SK-N-SH (cell line): Measurements from ENCODE around the gene WWOX. TPM values are rescaled to one million over a fixed set of nuclear protein-coding genes. Genes with fewer than 3 reads are reported as not detected.

Experiments used
- CTCF ChIA-PET: fragments of 300-600, 350-600 bp; formaldehyde crosslinking; extraction: SDS; loops from one replicate; lab custom pipeline; 2021; lab: Yijun Ruan, JAX
- POLR2A ChIA-PET: fragments of 350-600 bp; sonication (Branson Sonifier 250); formaldehyde crosslinking; extraction: SDS; loops from one replicate; lab custom pipeline; 2020; ENCODE audit warnings: antibody characterized with exemption, inconsistent platforms; lab: Yijun Ruan, JAX
- DNase-seq: peaks from one replicate; pipeline ENCODE4 v3.0.0; 2012
- H2AFZ ChIP-seq: fragments of 200-600 bp; sonication (generic); 2 replicates; pipeline ENCODE4 v1.8.1; 2016; ENCODE audit warnings: antibody characterized with exemption, mild to moderate bottlenecking, low read depth
- H3F3A ChIP-seq: fragments of 200-600 bp; sonication (generic); replicated peaks from 2 replicates; pipeline ENCODE3; 2016; ENCODE audit warnings: antibody characterized with exemption, mild to moderate bottlenecking; ENCODE audit not compliant: insufficient read depth
- H3K27ac ChIP-seq, 2 experiments: fragments of 200-500 bp in 1 of 2; fragments of 200-600 bp in 1 of 2; sonication (Bioruptor generic) in 1 of 2; sonication (generic), shearing (Covaris generic) in 1 of 2; 2 replicates each; pipeline versions ENCODE4 v1.5.1 to v1.6.1; 2014 to 2016; ENCODE audit warnings: low read depth in 2 of 2, inconsistent platforms in 1 of 2, low read length in 1 of 2, mild to moderate bottlenecking in 1 of 2, mixed read lengths in 1 of 2
- H3K27me3 ChIP-seq: fragments of 200-600 bp; sonication (generic), shearing (Covaris generic); 2 replicates; pipeline ENCODE4 v1.6.1; 2016; ENCODE audit warnings: mixed run types; ENCODE audit not compliant: insufficient read depth
- H3K36me3 ChIP-seq, 2 experiments: fragments of 200-500 bp in 1 of 2; fragments of 200-600 bp in 1 of 2; sonication (Bioruptor generic) in 1 of 2; sonication (generic) in 1 of 2; replicated peaks in 1 of 2; 2 replicates each; pipeline versions ENCODE3 to v1.5.1; 2014 to 2016; ENCODE audit warnings: low read length in 1 of 2, mild to moderate bottlenecking in 1 of 2; ENCODE audit not compliant: insufficient read depth in 2 of 2, control insufficient read depth in 1 of 2
- H3K4me1 ChIP-seq, 2 experiments: fragments of 200-500 bp in 1 of 2; fragments of 200-600 bp in 1 of 2; sonication (Bioruptor generic) in 1 of 2; sonication (generic), shearing (Covaris generic) in 1 of 2; 2 replicates each; pipeline versions ENCODE4 v1.5.1 to v1.6.1; 2014 to 2016; ENCODE audit warnings: low read depth in 1 of 2, low read length in 1 of 2, mixed run types in 1 of 2; ENCODE audit not compliant: insufficient read depth in 2 of 2, control insufficient read depth in 1 of 2
- H3K4me2 ChIP-seq: fragments of 200-600 bp; sonication (generic), shearing (Covaris generic); 2 replicates; pipeline ENCODE4 v1.6.1; 2017; ENCODE audit warnings: mixed run types
- H3K4me3 ChIP-seq, 2 experiments: fragments of 200-500 bp in 1 of 2; fragments of 200-600 bp in 1 of 2; sonication (Bioruptor generic) in 1 of 2; sonication (generic), shearing (Covaris generic) in 1 of 2; 2 replicates each; pipeline versions ENCODE4 v1.5.1 to v1.8.1; 2014 to 2016; ENCODE audit warnings: low read depth in 2 of 2, inconsistent platforms in 1 of 2, low read length in 1 of 2, mild to moderate bottlenecking in 1 of 2, mixed read lengths in 1 of 2, moderate library complexity in 1 of 2
- H3K79me2 ChIP-seq: fragments of 200-600 bp; sonication (generic); 2 replicates; pipeline ENCODE4 v1.8.1; 2017; ENCODE audit warnings: mild to moderate bottlenecking; ENCODE audit not compliant: insufficient read depth
- H3K9ac ChIP-seq: fragments of 200-600 bp; sonication (generic); 2 replicates; pipeline ENCODE4 v1.6.1; 2017; ENCODE audit warnings: mixed run types
- H3K9me2 ChIP-seq: fragments of 200-600 bp; sonication (generic); 2 replicates; pipeline ENCODE4 v1.6.1; 2017; ENCODE audit warnings: mixed run types
- H3K9me3 ChIP-seq: fragments of 200-600 bp; sonication (generic); 2 replicates; pipeline ENCODE4 v1.6.1; 2017; ENCODE audit warnings: mixed run types, mild to moderate bottlenecking, moderate library complexity
- H4K20me1 ChIP-seq: fragments of 200-600 bp; sonication (generic); 2 replicates; pipeline ENCODE4 v1.6.1; 2017; ENCODE audit warnings: mild to moderate bottlenecking, mixed run types; ENCODE audit not compliant: insufficient read depth
- CTCF ChIP-seq: fragments of 200-600 bp; sonication (generic); IDR thresholded peaks from 2 replicates; pipeline ENCODE4 v1.6.1; 2017; ENCODE audit warnings: antibody characterized with exemption, mild to moderate bottlenecking, moderate library complexity
- FOSL2 ChIP-seq: IDR thresholded peaks from 2 replicates; pipeline ENCODE4 v1.4.0; 2012; ENCODE audit warnings: low read depth, mild to moderate bottlenecking, moderate library complexity, borderline replicate concordance
- FOXJ3 ChIP-seq: sonication (generic); formaldehyde crosslinking; IDR thresholded peaks from 2 replicates; pipeline ENCODE4 v1.5.1; 2020; ENCODE audit warnings: mild to moderate bottlenecking, missing genetic modification reagents
- GABPA ChIP-seq: IDR thresholded peaks from 2 replicates; pipeline ENCODE4 v1.4.0; 2012; ENCODE audit warnings: low read depth, mild to moderate bottlenecking
- GATA2 ChIP-seq: sonication (generic); formaldehyde crosslinking; IDR thresholded peaks from 2 replicates; pipeline ENCODE4 v1.5.0; 2020; ENCODE audit warnings: mild to moderate bottlenecking, missing genetic modification reagents
- MEF2A ChIP-seq: IDR thresholded peaks from 2 replicates; pipeline ENCODE4 v1.4.0; 2012; ENCODE audit warnings: low read depth, borderline replicate concordance
- MXI1 ChIP-seq: IDR thresholded peaks from 2 replicates; pipeline ENCODE4 v1.6.1; 2012; ENCODE audit warnings: mild to moderate bottlenecking, low read depth, low read length, improper control_type of control experiment
- PBX3 ChIP-seq: IDR thresholded peaks from 2 replicates; pipeline ENCODE4; 2012
- RAD21 ChIP-seq: IDR thresholded peaks from 2 replicates; pipeline ENCODE4 v1.6.1; 2012; ENCODE audit warnings: mild to moderate bottlenecking, low read length
- RCOR1 ChIP-seq: fragments of 150-350 bp; IDR thresholded peaks from 2 replicates; pipeline ENCODE4 v1.6.1; 2017; ENCODE audit warnings: antibody characterized with exemption, low read length
- SIN3A ChIP-seq: IDR thresholded peaks from 2 replicates; pipeline ENCODE4 v1.6.1; 2012; ENCODE audit warnings: low read depth, mild to moderate bottlenecking, low read length, moderate library complexity, borderline replicate concordance
- SMC3 ChIP-seq: IDR thresholded peaks from 2 replicates; pipeline ENCODE4 v1.6.1; 2012; ENCODE audit warnings: low read depth, low read length, improper control_type of control experiment
- TCF12 ChIP-seq: IDR thresholded peaks from 2 replicates; pipeline ENCODE4 v1.4.0; 2012
- TEAD4 ChIP-seq: IDR thresholded peaks from 2 replicates; pipeline ENCODE4 v1.4.0; 2012; ENCODE audit warnings: mild to moderate bottlenecking, borderline replicate concordance; ENCODE audit not compliant: insufficient read depth
- USF1 ChIP-seq: IDR thresholded peaks from 2 replicates; pipeline ENCODE4 v1.4.0; 2012; ENCODE audit warnings: low read depth, borderline replicate concordance
- USF2 ChIP-seq: fragments of 150-350 bp; IDR thresholded peaks from 2 replicates; pipeline ENCODE4 v1.6.1; 2017; ENCODE audit warnings: antibody characterized with exemption, low read length, low read depth, borderline replicate concordance
- ZBTB33 ChIP-seq: IDR thresholded peaks from 2 replicates; pipeline ENCODE4 v1.4.0; 2012; ENCODE audit warnings: low read depth, borderline replicate concordance
- WGBS: methylation state at CpG from one replicate; pipeline ENCODE4 v1.1.6; 2017; ENCODE audit warnings: low lambda C conversion rate; 5-methylcytosine and 5-hydroxymethylcytosine counted together
- polyA plus RNA-seq, 3 experiments: library from polyadenylated mRNA; depleted of rRNA; stranded (reverse); fragments of >200 nt; gene quantifications; 2 replicates each; pipeline ENCODE4 v1.2.3, GENCODE V29; 2012

WWOX gene
- polyA plus RNA-seq, 1 of the 3 experiments (the other 2 are of a cell fraction): 10.8 TPM

- TF ChIP-seq CTCF (no peak), PBX3 (no peak), SIN3A (no peak), SMC3 (no peak), RCOR1 (no peak), MXI1 (no peak)
Measured at GRCh38 chr16:78249056-78249455, 149.6 kb downstream of the WWOX start (continued).

- CTCF ChIA-PET: no interaction called here
- 79% methylated on average over 3 of the region's 3 CpGs for WGBS
- Histone ChIP-seq H3K9ac (no peak overlapping the region), H3K9me3 (no peaks in the 10 kb centered on the region), H4K20me1 (no peaks in the 10 kb centered on the region), H3K79me2 (no peaks in the 10 kb centered on the region), H3K4me1 (no peaks in the 10 kb centered on the region), H3K4me2 (no peak overlapping the region), H3K36me3 (no peaks in the 10 kb centered on the region), H3F3A (no peaks in the 10 kb centered on the region), H2AFZ (no peak overlapping the region), H3K9me2 (no peaks in the 10 kb centered on the region), H3K27me3 (no peaks in the 10 kb centered on the region), H3K27ac (no peak overlapping the region), H3K4me3 (no peak overlapping the region)
- DNase-seq: no peak
- POLR2A ChIA-PET: no interaction called here
- TF ChIP-seq RAD21 (no peak), TCF12 (no peak), PBX3 (no peak), FOSL2 (no peak), GATA2 (CRISPR knock-in tag) (no peak), FOXJ3 (CRISPR knock-in tag) (no peak), TEAD4 (no peak), GABPA (no peak), MEF2A (no peak), USF2 (no peak), ZBTB33 (no peak), MXI1 (no peak), CTCF (no peak), USF1 (no peak), SMC3 (no peak)
Measured at GRCh38 chr16:78249832-78250231, 150.4 kb downstream of the WWOX start.
